HepG2 (cell line): ENCODE measurements around the gene MSANTD1. TPM values are rescaled to one million over a fixed set of nuclear protein-coding genes. Genes with fewer than 3 reads are reported as not detected.

Experiments used
- AGO2 ChIP-seq: fragments of 200-400 bp; formaldehyde crosslinking; optimal IDR thresholded peaks from 2 replicates; pipeline ENCODE3; 2017; ENCODE audit warnings: mild to moderate bottlenecking, low read depth, low read length, moderate library complexity
- ERF ChIP-seq: IDR thresholded peaks from 2 replicates; pipeline ENCODE4 v1.6.1; 2018; ENCODE audit warnings: missing biosample characterization, missing genetic modification reagents
- GPBP1L1 ChIP-seq: sonication (generic); formaldehyde crosslinking; IDR thresholded peaks from 2 replicates; pipeline ENCODE4 v1.5.0; 2020; ENCODE audit warnings: mild to moderate bottlenecking, missing genetic modification reagents
- KDM2A ChIP-seq: sonication (generic); formaldehyde crosslinking; IDR thresholded peaks from 2 replicates; pipeline ENCODE4 v1.4.0; 2020; ENCODE audit warnings: low read depth, missing genetic modification reagents, borderline replicate concordance
- KDM5A ChIP-seq: fragments of 200-600 bp; sonication (generic); IDR thresholded peaks from 2 replicates; pipeline ENCODE4 v1.7.0; 2018; ENCODE audit warnings: antibody characterized with exemption, mild to moderate bottlenecking, low read length, borderline replicate concordance
- KLF13 ChIP-seq: sonication (generic); formaldehyde crosslinking; IDR thresholded peaks from 2 replicates; pipeline ENCODE4 v1.4.0; 2020; ENCODE audit warnings: mild to moderate bottlenecking, missing genetic modification reagents
- MTF1 ChIP-seq: sonication (generic); formaldehyde crosslinking; IDR thresholded peaks from 2 replicates; pipeline ENCODE4 v1.5.0; 2020; ENCODE audit warnings: missing genetic modification reagents
- RNF219 ChIP-seq: sonication (generic); formaldehyde crosslinking; IDR thresholded peaks from 2 replicates; pipeline ENCODE4 v1.5.0; 2020; ENCODE audit warnings: mild to moderate bottlenecking, missing genetic modification reagents
- SALL1 ChIP-seq: sonication (generic); formaldehyde crosslinking; IDR thresholded peaks from 2 replicates; pipeline ENCODE4 v1.8.0; 2022; ENCODE audit warnings: mild to moderate bottlenecking, missing genetic modification reagents
- TGIF2 ChIP-seq: IDR thresholded peaks from 2 replicates; pipeline ENCODE4 v1.6.1; 2016; ENCODE audit warnings: control low read depth, missing compliant biosample characterization
- ZNF256 ChIP-seq: sonication (generic); formaldehyde crosslinking; conservative IDR thresholded peaks from 2 replicates; pipeline ENCODE4 v1.4.0; 2020; ENCODE audit warnings: missing genetic modification reagents
- ZNF292 ChIP-seq: sonication (generic); formaldehyde crosslinking; IDR thresholded peaks from 2 replicates; pipeline ENCODE4 v1.8.1; 2022; ENCODE audit warnings: mild to moderate bottlenecking, low read depth, missing genetic modification reagents, borderline replicate concordance
- ZNF33A ChIP-seq: sonication (generic); formaldehyde crosslinking; IDR thresholded peaks from 2 replicates; pipeline ENCODE4 v1.5.1; 2020; ENCODE audit warnings: missing genetic modification reagents, mild to moderate bottlenecking, moderate library complexity, borderline replicate concordance
- ZNF468 ChIP-seq: sonication (generic); formaldehyde crosslinking; IDR thresholded peaks from 2 replicates; pipeline ENCODE4 v1.8.0; 2022; ENCODE audit warnings: mild to moderate bottlenecking, moderate library complexity, missing genetic modification reagents
- ZNF597 ChIP-seq: sonication (generic); formaldehyde crosslinking; IDR thresholded peaks from 2 replicates; pipeline ENCODE4 v1.5.0; 2020; ENCODE audit warnings: missing genetic modification reagents
- ZNF781 ChIP-seq: sonication (generic); formaldehyde crosslinking; IDR thresholded peaks from 2 replicates; pipeline ENCODE4 v1.5.1; 2020; ENCODE audit warnings: borderline replicate concordance, mild to moderate bottlenecking, missing genetic modification reagents; ENCODE audit errors: not compliant biosample characterization
- ZSCAN25 ChIP-seq: sonication (generic); formaldehyde crosslinking; IDR thresholded peaks from 2 replicates; pipeline ENCODE4 v1.8.0; 2022; ENCODE audit warnings: mild to moderate bottlenecking, missing genetic modification reagents
- polyA plus RNA-seq, 8 experiments: library from polyadenylated mRNA; depleted of rRNA in 3 of 8; stranded (reverse) in 7 of 8; unstranded in 1 of 8; fragments of >200 nt; fragmentation: Illumina TruSeq in 4 of 8; extraction: Trizol in 4 of 8; gene quantifications; 2 replicates each; pipeline versions ENCODE4 v1.2.1 to v1.2.3, GENCODE V29; 2011 to 2016; ENCODE audit warnings: low read depth in 4 of 8, missing spikeins in 1 of 8, mixed read lengths in 1 of 8; ENCODE audit not compliant: insufficient read depth in 1 of 8
- total RNA-seq, 5 experiments: library from RNA; depleted of rRNA; stranded (reverse); fragments of >200 nt; fragmentation: Illumina TruSeq; extraction: Trizol; gene quantifications; 2 replicates each; pipeline ENCODE4 v1.2.3, GENCODE V29; 2016; ENCODE audit warnings: low read depth in 1 of 5
- TF ChIP-seq, protein P1 (sequence below): sonication (generic); formaldehyde crosslinking; IDR thresholded peaks from 2 replicates; pipeline ENCODE4 v1.4.0; 2020; ENCODE audit warnings: low read depth, mild to moderate bottlenecking, missing genetic modification reagents
- TF ChIP-seq, protein P2 (sequence below): sonication (generic); formaldehyde crosslinking; IDR thresholded peaks from 2 replicates; pipeline ENCODE4 v1.5.1; 2020; ENCODE audit warnings: missing genetic modification reagents, mild to moderate bottlenecking, borderline replicate concordance

MSANTD1 gene
- total and polyA plus RNA-seq, 2 of the 13 experiments (the other 11 are each of a cell fraction or from before 2014, with no cell fraction given), result 0.22 to 0.40 TPM

DNA sequence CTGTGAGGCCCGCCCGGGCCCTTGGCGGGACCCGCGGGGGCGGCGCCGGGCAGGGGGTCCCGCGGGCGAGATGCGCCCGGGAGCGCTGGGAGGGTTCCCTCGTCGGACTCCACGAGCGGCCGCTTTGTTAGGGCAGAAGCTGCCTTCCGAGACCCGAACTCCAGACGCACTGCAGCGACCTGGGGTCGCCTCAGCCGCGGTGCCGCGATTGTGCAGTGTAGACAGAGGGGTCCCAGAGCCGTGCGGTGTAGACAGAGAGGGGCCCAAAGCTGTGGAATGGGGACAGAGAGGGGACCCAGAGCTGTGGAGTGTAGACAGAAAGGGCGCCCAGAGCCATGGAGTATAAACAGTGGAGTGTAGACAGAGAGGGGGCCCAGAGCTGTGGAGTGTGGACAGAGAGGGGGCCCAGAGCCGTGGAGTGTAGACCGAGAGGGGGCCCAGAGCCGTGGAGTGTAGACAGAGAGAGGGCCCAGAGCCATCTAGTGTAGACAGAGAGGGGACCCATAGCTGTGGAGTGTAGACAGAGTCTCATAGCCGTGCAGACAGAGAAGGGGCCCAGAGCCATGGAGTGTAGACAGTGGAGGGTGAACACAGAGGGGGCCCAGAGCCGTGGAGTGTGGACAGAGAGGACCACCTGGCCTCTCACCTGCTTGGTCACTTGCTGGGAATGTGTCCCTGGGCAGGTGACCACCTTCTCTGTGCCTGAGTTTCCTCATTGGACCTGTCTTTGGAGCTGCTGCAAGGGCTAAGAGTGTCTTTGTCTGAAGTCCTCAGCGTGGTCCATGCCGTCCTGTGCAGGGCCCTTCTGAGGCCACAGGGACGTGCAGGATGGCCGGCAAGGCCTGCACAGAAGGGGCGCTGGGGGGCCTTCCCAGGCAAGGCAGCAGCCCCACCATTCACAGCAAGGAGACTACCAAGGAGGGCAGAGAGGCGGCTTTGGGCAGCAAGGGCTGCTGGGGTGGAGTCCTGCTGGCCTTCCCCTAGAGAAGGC lies 44.7 kb downstream of the MSANTD1 start (continued):
- TF ChIP-seq, protein P1, sequence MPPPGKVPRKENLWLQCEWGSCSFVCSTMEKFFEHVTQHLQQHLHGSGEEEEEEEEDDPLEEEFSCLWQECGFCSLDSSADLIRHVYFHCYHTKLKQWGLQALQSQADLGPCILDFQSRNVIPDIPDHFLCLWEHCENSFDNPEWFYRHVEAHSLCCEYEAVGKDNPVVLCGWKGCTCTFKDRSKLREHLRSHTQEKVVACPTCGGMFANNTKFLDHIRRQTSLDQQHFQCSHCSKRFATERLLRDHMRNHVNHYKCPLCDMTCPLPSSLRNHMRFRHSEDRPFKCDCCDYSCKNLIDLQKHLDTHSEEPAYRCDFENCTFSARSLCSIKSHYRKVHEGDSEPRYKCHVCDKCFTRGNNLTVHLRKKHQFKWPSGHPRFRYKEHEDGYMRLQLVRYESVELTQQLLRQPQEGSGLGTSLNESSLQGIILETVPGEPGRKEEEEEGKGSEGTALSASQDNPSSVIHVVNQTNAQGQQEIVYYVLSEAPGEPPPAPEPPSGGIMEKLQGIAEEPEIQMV (CRISPR knock-in tag), result 0 out of 2 replicates have a peak, but pooled peaks have one; percentile 11
- TF ChIP-seq ERF, result no peak
- no peak for TF ChIP-seq GPBP1L1 (CRISPR knock-in tag)
- no peak for TF ChIP-seq ZSCAN25 (CRISPR knock-in tag)
- TF ChIP-seq ZNF597, result no peak
- TF ChIP-seq KLF13 (CRISPR knock-in tag), result no peak
- TF ChIP-seq ZNF256 (CRISPR knock-in tag), result no peak
- TF ChIP-seq ZNF292 (CRISPR knock-in tag), result no peak
- TF ChIP-seq RNF219 (CRISPR knock-in tag), result no peak
- no peak for TF ChIP-seq ZNF33A
- 0 out of 2 replicates have a peak, but pooled peaks have one; percentile 2 for TF ChIP-seq KDM2A (CRISPR knock-in tag)
- TF ChIP-seq SALL1 (CRISPR knock-in tag), result no peak; the same call in none of the 2 replicates
- 0 out of 2 replicates have a peak, but pooled peaks have one; percentile 34 for TF ChIP-seq TGIF2
- TF ChIP-seq AGO2, result peak; percentile 26
- no peak for TF ChIP-seq MTF1 (CRISPR knock-in tag)
- no peak for TF ChIP-seq ZNF781 (CRISPR knock-in tag)
- TF ChIP-seq, protein P2, sequence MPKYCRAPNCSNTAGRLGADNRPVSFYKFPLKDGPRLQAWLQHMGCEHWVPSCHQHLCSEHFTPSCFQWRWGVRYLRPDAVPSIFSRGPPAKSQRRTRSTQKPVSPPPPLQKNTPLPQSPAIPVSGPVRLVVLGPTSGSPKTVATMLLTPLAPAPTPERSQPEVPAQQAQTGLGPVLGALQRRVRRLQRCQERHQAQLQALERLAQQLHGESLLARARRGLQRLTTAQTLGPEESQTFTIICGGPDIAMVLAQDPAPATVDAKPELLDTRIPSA, result 0 out of 2 replicates have a peak, but pooled peaks have one; percentile 33
- TF ChIP-seq KDM5A, result no peak
- 0 out of 2 replicates have a peak, but pooled peaks have one; percentile 50 for TF ChIP-seq ZNF468
